Natural killer cell treated with Interleukin-12 subunit alpha and Interleukin-12 subunit beta and Interleukin-15 and Interleukin-18, amount 100 ng/mL, for 72 hours (primary cell): Measurements from ENCODE around the gene NBL1. TPM values are rescaled to one million over a fixed set of nuclear protein-coding genes. Genes with fewer than 3 reads are reported as not detected.
A peak's percentile ranks its signal among the peaks of the same experiment; 100 is the strongest.

Experiments
- ATAC-seq, 2 donors: fragments of 150-1000 bp; cut with Tn5 transposase in 1 of 2; sonication (Bioruptor Pico), chemical (Tn5 transposase) in 1 of 2; 2 replicates each; pipeline ENCODE4 v1.10.0; 2021
- DNase-seq: peaks from one replicate; pipeline ENCODE4 v3.0.0; 2022; ENCODE audit warnings: low spot score
- H3K27ac Mint-ChIP-seq, 2 donors: 1 replicate in 1 of 2; 2 replicates in 1 of 2; pipeline ENCODE4 v1.8.0; 2022; ENCODE audit warnings: mixed read lengths in 2 of 2, mild to moderate bottlenecking in 1 of 2, moderate library complexity in 1 of 2
- H3K27me3 Mint-ChIP-seq, 2 donors: 1 replicate in 1 of 2; 2 replicates in 1 of 2; pipeline ENCODE4 v1.8.0; 2022; ENCODE audit warnings: mixed read lengths in 2 of 2
- H3K36me3 Mint-ChIP-seq: one replicate; pipeline ENCODE4 v1.8.0; 2022; ENCODE audit warnings: mixed read lengths
- H3K4me1 Mint-ChIP-seq, 2 donors: 1 replicate in 1 of 2; 2 replicates in 1 of 2; pipeline ENCODE4 v1.8.0; 2022; ENCODE audit warnings: low read depth in 2 of 2, mixed read lengths in 2 of 2, mild to moderate bottlenecking in 1 of 2
- H3K4me3 Mint-ChIP-seq: one replicate; pipeline ENCODE4 v1.8.0; 2022; ENCODE audit warnings: mixed read lengths
- H3K9me3 Mint-ChIP-seq: 2 replicates; pipeline ENCODE4 v1.8.0; 2022; ENCODE audit warnings: mixed read lengths
- total RNA-seq, 2 donors: library from RNA; stranded (reverse); gene quantifications; one replicate each; pipeline ENCODE4 v1.2.3, GENCODE V29; 2022

Gene NBL1
- total RNA-seq, result 10 to 100 TPM in 1 of 2 donors, 1 to 10 TPM in 1; 9.3 to 24.4 TPM

GRCh38 chr1:19643602-19644394, at the start of gene NBL1:
NBL1 (plus strand) TSS chr1:19644311; CDS start chr1:19655031, 10,720 bp downstream.
- Mint-ChIP-seq H3K4me3 (peak within 1 kb of the TSS; percentile 94), H3K27ac (peak within 1 kb of the TSS; percentile 15 to 59), H3K4me1 (peaks cover 9 to 12% of the 10 kb centered on the region in 2 donors), H3K9me3 (no peaks in the 10 kb centered on the region), H3K36me3 (no peaks in the 10 kb centered on the region), H3K27me3 (peaks cover 15 to 23% of the 10 kb centered on the region in 2 donors)
- DNase-seq, result peak; percentile 72
- ATAC-seq, result peak; percentile 87 to 91

DNA sequence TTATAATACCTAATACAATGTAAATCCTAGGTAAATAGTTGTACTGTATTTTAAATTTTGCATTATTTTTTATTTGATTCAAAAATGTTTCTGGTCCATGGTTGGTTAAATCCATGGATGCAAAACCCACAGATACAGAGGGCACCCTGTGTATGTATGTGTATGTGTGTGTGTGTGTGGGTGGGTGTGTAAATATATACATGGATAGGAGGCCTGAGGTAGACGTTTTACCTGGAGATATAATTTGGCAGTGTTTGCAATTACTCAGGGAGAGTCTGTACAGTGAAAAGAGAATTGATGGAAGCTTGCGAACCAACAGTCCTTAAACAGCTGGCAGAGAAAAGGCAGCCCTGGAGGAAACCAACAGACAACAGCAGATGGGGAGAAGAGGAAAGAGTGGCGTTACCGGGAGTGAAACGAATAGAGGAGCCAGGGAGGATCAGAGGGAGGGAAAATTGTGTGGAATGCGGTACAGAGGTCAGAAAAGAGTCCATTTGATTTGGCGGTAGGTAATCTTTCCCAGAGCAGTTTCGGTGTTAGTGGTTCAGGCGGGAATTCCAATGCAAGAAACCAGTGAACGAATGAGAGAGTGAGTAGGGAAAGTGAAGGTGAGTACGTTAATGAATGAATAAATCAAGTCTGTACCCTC, 47.9 kb upstream of the NBL1 start:
- Mint-ChIP-seq H3K4me3 (peak overlapping the region; percentile 99), H3K27me3 (no peaks in the 10 kb centered on the region), H3K4me1 (peaks cover 34 to 40% of the 10 kb centered on the region in 2 donors), H3K27ac (peak overlapping the region; percentile 94 to 99), H3K9me3 (no peaks in the 10 kb centered on the region), H3K36me3 (peaks cover 27% of the 10 kb centered on the region)
- no peak for DNase-seq
- ATAC-seq, result no peak

- H3K4me3 Mint-ChIP-seq, result peak overlapping the region; percentile 99
- ATAC-seq (peak; percentile 93 to 96), DNase-seq (peak; percentile 99)
- peak overlapping the region; percentile 94 to 99 for H3K27ac Mint-ChIP-seq
- peaks cover 34 to 44% of the 10 kb centered on the region in 2 donors for H3K4me1 Mint-ChIP-seq
- no peaks in the 10 kb centered on the region for H3K9me3 Mint-ChIP-seq
- peaks cover 32% of the 10 kb centered on the region for H3K36me3 Mint-ChIP-seq
- no peaks in the 10 kb centered on the region for H3K27me3 Mint-ChIP-seq
Observed at GRCh38 chr1:19596714-19597495, 47.2 kb upstream of the NBL1 start.

GRCh38 chr1:19597496-19598309, 46.4 kb upstream of the NBL1 start:
- DNase-seq (no peak), ATAC-seq (peak in 1 of 2 donors; percentile 15)
- Mint-ChIP-seq H3K27ac (peak overlapping the region; percentile 94 to 99), H3K4me3 (peak overlapping the region; percentile 99), H3K36me3 (peaks cover 33% of the 10 kb centered on the region), H3K9me3 (no peaks in the 10 kb centered on the region), H3K4me1 (peaks cover 34 to 48% of the 10 kb centered on the region in 2 donors), H3K27me3 (no peaks in the 10 kb centered on the region)

GRCh38 chr1:19599810-19600209, 44.3 kb upstream of the NBL1 start:
- peak overlapping the region; percentile 51 for H3K4me3 Mint-ChIP-seq
- ATAC-seq, result no peak

GRCh38 chr1:19602486-19602885, 41.6 kb upstream of the NBL1 start:
- Mint-ChIP-seq H3K27me3 (no peaks in the 10 kb centered on the region), H3K36me3 (peaks cover 26% of the 10 kb centered on the region), H3K4me1 (peaks cover 34 to 49% of the 10 kb centered on the region in 2 donors), H3K9me3 (no peaks in the 10 kb centered on the region), H3K4me3 (no peak overlapping the region), H3K27ac (no peak overlapping the region)
- DNase-seq, result no peak
- ATAC-seq, result no peak

More at GRCh38 chr1:19599810-19600209, 44.3 kb upstream of the NBL1 start:
- peaks cover 35 to 48% of the 10 kb centered on the region in 2 donors for H3K4me1 Mint-ChIP-seq
- H3K27ac Mint-ChIP-seq, result peak overlapping the region; percentile 10 to 45
- peaks cover 33% of the 10 kb centered on the region for H3K36me3 Mint-ChIP-seq
- no peaks in the 10 kb centered on the region for H3K9me3 Mint-ChIP-seq
- no peaks in the 10 kb centered on the region for H3K27me3 Mint-ChIP-seq
- no peak for DNase-seq

GRCh38 chr1:19605967-19606366, 38.1 kb upstream of the NBL1 start:
- no peak overlapping the region for H3K4me3 Mint-ChIP-seq

DNA sequence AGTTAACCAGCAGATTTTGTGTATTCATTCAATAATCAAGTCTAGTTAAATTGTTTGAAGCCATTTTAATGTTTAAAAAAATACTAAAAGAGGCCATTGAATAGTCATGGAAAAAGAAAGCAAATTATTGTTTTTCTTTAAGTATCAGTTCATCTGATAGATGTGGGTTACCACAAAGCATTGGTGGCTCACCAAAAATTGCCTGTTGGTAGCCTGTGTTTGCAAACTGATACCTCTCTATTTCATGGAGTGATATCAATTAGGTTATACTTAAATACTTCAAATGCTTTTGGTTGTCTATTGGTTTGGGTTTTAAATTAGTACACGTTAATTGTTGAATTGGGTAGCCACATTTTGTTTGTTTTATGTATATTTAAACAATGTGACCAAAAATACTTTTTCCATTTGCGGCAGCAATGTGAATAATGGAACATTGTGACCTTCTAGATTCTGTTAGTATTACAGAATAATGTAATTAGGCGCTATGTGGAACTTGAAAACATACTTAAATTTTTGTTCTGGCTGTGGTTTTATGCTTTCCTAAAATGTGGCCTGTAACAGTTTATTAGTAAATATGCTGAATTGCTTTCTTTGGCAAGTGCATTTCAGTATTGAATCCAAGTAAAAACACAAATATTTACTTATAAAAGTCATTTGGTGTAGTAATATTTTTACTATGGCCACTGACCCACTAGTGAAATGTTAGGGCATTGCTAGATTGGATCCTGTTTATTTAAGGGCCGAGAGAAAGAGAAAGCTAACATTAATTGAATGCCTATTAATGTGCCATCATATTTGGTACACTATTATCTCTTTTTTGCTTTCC, 37.1 kb upstream of the NBL1 start:
- Mint-ChIP-seq H3K4me1 (peaks cover 20 to 25% of the 10 kb centered on the region in 2 donors), H3K27ac (no peak overlapping the region), H3K9me3 (no peaks in the 10 kb centered on the region), H3K4me3 (no peak overlapping the region), H3K27me3 (no peaks in the 10 kb centered on the region), H3K36me3 (peaks cover 4% of the 10 kb centered on the region)
- DNase-seq, result no peak
- no peak for ATAC-seq

More at GRCh38 chr1:19605967-19606366, 38.1 kb upstream of the NBL1 start:
- DNase-seq, result no peak
- Mint-ChIP-seq H3K27me3 (no peaks in the 10 kb centered on the region), H3K36me3 (peaks cover 10% of the 10 kb centered on the region), H3K27ac (peak overlapping the region in 1 of 2 donors; percentile 30), H3K9me3 (no peaks in the 10 kb centered on the region), H3K4me1 (peaks cover 20 to 31% of the 10 kb centered on the region in 2 donors)
- ATAC-seq, result no peak

- Mint-ChIP-seq H3K27ac (no peak overlapping the region), H3K27me3 (no peaks in the 10 kb centered on the region), H3K36me3 (peaks cover 4% of the 10 kb centered on the region), H3K9me3 (no peaks in the 10 kb centered on the region), H3K4me3 (no peak overlapping the region), H3K4me1 (peaks cover 26 to 27% of the 10 kb centered on the region in 2 donors)
- no peak for DNase-seq
- ATAC-seq, result no peak
Observed at GRCh38 chr1:19608232-19608631, 35.9 kb upstream of the NBL1 start.

DNA sequence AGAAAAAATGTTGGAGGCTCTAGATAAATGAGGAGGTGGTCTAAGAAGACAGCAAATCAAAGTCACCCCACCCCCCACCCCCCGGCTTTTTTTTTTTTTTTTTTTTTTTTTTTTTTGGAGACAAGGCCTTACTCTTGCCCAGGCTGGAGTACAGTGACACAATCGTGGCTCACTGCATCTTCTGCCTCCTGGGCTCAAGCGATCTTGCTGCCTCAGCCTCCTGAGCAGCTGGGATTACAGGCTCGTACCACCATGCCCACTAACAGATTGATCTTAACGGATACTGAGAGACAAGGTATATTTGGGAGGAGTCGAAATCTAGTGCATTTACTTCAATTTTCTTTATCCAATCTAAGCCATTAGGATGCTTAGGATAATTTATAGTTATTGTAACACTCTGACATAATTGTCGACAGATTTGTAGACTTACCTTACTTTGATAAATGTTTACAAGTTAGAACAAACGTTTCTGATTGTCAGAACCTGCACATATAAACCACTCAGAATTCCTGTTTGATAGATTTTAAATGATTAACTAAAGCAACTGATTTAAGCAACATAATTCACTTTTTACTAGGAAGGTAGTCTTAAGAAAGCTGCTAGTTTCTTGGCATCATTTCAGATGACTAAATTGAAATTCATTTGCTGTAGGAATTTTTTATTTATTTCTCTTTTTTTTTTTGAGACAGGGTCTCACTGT, 33.7 kb upstream of the NBL1 start:
- no peaks in the 10 kb centered on the region for H3K27me3 Mint-ChIP-seq
- H3K4me1 Mint-ChIP-seq, result peaks cover 31 to 32% of the 10 kb centered on the region in 2 donors
- no peak overlapping the region for H3K4me3 Mint-ChIP-seq
- H3K36me3 Mint-ChIP-seq, result peaks cover 10% of the 10 kb centered on the region
- ATAC-seq, result no peak
- DNase-seq, result no peak
- H3K27ac Mint-ChIP-seq, result no peak overlapping the region
- H3K9me3 Mint-ChIP-seq, result no peaks in the 10 kb centered on the region

DNA sequence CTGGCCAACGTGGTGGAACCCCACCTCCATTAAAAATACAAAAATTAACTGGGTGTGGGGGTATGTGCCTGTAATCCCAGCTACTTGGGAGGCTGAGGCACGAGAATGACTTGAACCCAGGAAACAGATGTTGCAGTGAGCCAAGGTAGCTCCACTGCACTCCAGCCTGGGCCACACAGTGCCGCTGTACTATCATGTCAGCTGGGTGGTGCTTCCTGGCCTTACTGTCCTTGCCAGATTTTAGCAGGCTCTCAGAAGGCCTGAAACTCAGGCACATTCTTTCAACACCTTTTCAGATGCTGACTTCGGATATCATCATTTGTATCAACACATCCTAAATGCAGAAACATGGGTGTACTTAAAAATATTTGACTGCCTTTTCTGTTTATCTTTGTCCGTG, 31.6 kb upstream of the NBL1 start:
- Mint-ChIP-seq H3K27me3 (no peaks in the 10 kb centered on the region), H3K4me3 (no peak overlapping the region), H3K36me3 (peaks cover 10% of the 10 kb centered on the region), H3K9me3 (no peaks in the 10 kb centered on the region), H3K4me1 (peaks cover 17 to 22% of the 10 kb centered on the region in 2 donors), H3K27ac (no peak overlapping the region)
- DNase-seq (no peak), ATAC-seq (no peak)

GRCh38 chr1:19613171-19613703, 30.9 kb upstream of the NBL1 start:
- peaks cover 6% of the 10 kb centered on the region for H3K36me3 Mint-ChIP-seq
- DNase-seq, result no peak
- H3K4me1 Mint-ChIP-seq, result peaks cover 10 to 15% of the 10 kb centered on the region in 2 donors
- H3K27ac Mint-ChIP-seq, result peak overlapping the region in 1 of 2 donors; percentile 42
- H3K4me3 Mint-ChIP-seq, result no peak overlapping the region
- ATAC-seq, result no peak
- no peaks in the 10 kb centered on the region for H3K9me3 Mint-ChIP-seq
- H3K27me3 Mint-ChIP-seq, result no peaks in the 10 kb centered on the region
